Glomerular visceral epithelial cell (primary cell): Measurements from ENCODE around the gene TMEM245.
A peak's percentile ranks its signal among the peaks of the same experiment; 100 is the strongest.
"Not testable (repeated sequence)": the region's sequence is repeated elsewhere in the genome, so short reads cannot be mapped to it uniquely, and the experiment has no call there.

Experiments
- DNase-seq: peaks from one replicate; pipeline ENCODE4 v3.0.0-alpha.2; 2016; ENCODE audit errors: extremely low spot score

The TMEM245 gene

DNA sequence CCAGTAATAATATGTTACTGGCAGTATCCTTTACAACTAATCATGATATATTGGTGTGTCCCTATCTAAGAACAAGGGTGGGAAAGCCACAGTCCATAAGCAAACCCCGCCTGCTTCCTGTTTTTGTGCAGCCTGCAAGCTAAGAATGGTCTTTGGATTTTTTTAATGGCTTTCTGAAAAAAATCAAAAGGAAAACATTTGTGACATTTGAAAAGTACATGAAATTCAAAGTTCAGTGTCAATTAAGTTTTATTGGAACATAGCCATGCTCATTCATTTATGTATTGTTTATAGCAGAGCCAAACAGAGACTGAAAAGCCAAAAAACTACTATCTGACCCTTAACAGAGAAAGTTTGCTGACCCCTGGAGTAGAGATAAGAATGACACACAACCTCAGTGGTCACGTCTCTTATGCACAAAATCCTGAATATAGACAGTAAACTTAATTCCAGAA, 12.8 kb upstream of the TMEM245 start:
- DNase-seq: no peak

- no peak for DNase-seq
Observed at GRCh38 chr9:109129470-109130197, 9.9 kb upstream of the TMEM245 start.

GRCh38 chr9:109126671-109127070, 6.9 kb upstream of the TMEM245 start:
- DNase-seq: not testable (repeated sequence)

GRCh38 chr9:109124121-109124520, 4.4 kb upstream of the TMEM245 start:
- DNase-seq: no peak

DNA sequence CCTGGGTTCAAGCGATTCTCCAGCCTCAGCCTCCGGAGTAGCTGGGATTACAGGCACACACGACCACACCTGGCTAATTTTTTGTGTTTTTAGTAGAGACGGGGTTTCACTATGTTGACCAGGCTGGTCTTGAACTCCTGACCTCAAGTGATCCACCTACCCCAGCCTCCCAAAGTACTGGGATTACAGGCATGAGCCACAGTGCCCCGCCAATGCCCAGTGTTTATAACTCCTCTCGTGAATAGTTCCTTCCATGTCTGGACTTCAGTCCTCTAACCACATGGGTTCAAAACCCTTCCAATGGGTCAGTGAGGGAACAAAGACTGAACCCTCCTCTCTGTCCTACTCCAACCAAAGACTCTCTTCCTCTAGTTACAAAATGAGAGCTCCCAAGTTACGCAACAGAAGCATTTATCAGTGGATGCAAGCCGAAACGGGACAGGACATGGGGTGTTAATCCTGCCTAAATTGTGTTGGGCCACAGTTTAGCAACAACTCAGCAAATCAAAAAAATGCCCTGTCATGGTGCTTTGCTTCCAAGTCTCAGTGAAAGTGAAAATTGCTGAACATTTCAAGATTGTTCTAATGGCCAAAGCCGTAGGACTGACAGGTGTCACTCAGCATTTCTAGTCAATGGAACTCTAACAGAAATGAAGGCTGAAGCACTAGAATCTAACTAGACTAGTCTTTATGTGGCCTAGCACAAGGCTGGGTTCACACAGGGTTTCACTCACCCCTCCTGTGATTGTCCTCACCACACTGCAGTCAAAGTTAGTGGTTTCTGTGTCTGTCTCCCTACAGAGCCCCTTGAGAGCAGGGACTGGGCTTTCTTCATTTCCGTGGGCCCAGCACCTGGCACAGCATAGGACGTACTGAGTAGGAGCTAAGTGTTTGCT, 3.2 kb upstream of the TMEM245 start:
- no peak for DNase-seq

DNA sequence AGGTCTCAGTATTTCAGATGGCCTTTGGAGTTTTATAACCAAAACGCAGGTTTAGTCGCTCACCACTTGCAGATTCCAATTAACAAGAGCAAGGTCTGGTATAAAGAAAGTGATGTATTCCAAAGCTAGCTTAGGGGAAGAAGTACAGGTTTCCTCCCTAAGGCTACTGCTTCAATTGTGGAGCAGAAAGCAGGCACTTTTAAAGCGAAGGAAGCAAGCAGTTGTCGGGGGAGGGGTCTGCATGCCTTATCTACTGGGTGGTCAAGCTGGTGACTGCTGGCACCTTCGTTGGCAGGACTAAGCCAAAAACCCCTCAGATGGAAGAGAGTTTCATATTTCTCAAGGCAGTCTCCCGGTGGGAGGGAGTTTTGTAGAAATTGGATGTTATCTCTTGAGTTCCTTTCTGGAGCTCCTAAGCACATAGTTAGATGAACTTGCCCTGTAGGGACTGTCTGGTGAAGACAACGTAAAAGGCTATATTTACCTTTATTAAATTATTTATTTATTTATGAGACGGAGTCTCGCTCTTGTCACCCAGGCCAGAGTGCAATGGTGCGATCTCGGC, 1.6 kb upstream of the TMEM245 start:
- DNase-seq: no peak

DNA sequence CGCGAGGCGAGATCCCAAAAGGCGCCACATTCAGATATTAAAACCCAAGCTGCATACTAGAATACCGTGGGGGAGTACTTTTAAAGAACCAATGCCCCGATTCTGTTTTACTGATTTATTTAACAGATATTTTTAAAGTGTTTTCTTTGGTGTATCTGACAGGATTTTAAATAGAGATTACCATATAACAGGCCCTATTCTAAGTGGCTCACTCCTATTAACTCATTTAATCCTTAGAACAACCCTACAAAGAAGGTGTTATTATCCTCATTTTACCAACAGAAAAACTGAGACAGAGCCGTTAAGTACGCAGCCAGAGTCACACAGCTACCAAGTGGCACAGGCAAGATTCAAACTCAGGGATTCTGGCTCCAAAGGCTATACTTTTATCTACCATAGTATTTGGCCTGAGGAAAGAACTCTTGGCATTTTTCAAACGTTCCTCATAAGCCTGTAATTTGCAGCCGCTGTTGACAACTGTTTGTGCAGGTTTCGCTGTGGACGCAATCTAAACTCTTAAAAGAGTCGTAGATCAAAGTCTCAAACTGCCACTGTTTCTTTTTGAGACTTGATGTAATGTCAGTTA, 550 bp upstream of the TMEM245 start:
- DNase-seq: no peak

- peak; percentile 37 for DNase-seq
Observed at GRCh38 chr9:109118808-109119438, 824 bp downstream of the TMEM245 start.

DNA sequence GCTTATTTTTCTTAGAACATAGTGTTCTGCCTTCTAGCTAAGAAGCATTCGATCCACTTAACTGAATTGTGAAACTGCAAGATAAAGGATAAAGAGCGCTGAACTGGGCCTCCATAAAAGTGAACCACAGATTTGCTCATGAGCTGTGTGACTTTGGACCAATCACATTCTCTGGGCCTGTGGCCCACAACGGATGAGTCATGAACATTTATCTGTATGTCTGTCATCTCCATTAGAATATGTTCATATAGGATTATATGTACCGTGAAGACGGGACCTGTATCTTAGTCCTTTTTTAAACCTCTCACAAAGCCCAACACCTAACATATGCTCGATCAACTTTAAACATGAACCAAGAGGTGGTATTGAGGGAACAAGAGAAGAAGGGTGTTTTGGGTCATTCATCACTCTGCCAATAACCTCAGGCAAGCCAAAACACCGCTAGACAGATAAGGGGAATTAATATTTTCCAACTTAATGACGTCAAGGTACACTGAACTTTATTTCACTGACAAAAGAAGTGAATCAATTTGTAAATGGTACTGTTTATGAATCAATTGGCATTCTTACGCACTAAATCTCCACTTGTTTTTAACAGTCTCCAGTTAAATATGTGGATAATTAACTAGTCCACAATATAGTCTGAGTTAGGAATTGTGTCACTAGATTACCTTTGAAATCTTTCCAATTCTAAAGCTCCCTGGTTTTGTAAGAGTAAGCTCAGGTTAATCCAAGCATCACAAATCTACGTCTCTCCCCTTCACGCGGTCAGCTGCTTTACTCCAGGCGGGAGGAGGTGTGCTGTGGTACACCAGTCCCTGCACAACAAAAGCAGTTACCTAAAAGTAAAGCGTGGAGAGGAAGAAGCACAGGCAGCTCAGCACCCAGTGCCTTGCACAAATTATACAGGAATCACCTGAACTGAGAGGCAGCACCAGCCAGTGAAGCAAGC, 1.6 kb downstream of the TMEM245 start:
- peak; percentile 82 for DNase-seq

DNA sequence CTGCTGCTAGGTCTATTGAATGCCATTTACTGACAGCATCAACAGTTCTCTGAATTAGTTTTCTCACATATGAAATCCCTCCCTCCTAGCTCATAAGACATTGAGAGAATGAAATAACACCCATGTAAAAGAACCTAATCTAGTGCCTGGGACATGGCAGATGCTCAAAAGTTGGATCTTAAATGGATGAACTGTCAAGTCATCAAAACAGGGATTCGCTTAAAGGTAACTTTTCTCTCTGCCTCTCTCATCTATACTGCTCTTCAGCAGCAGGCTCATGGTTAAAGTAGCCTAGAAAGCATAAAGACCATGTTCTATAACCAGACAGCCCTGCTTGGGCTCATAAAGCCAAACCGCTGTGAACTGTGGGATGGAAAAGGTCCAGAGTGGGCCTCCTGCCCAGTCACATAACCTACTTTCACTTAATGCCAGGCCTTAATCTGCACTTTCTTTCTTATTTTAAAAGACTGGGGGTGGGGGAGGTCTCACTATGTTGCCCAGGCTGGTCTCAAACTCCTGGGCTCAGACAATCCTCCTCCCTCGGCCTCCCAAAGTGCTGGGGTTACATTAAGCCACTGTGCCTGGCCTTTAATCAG, 3.7 kb downstream of the TMEM245 start:
- no peak for DNase-seq

DNA sequence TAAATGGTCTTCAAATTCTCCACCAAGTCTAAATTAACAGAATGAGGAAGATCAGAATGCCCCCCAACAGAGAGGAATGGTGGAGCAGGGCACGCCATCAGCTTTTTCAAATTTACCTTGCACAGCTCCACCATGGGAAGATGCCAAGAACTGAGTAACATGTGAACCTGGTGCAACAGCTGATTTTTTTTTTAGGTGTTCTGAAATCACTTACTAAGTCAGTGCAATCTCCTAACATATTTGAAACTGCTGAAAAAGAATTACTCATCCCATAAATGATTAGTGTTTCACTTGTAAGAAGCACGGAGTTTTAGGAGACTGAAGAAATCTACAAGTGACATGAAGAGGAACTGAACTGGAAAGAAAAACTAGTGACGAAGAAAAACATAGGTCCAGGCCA, 5.1 kb downstream of the TMEM245 start:
- DNase-seq: peak; percentile 80

GRCh38 chr9:109113892-109114609, 5.7 kb downstream of the TMEM245 start:
- DNase-seq: no peak

DNA sequence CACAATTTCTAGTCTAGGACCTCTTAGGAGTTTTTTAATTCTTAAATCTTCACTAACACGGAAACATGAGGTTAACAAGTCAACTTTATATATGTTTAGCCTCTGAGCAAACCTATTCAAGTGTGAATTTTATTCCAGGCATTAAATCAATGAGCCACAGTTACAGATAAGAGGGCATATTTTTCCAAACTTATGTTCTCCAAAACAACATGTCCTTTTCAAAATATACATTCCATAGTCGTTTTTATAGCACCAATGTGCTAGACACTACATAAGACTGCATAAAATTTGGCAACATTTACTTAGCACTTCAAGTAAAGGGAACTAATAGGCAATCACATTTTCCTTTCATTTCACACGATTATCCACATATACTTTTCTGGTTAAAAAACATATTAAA, 6.5 kb downstream of the TMEM245 start:
- no peak for DNase-seq

GRCh38 chr9:109110329-109111021, 9.3 kb downstream of the TMEM245 start:
- DNase-seq: peak; percentile 48

- no peak for DNase-seq
Observed at GRCh38 chr9:109109967-109110328, 9.8 kb downstream of the TMEM245 start.

DNA sequence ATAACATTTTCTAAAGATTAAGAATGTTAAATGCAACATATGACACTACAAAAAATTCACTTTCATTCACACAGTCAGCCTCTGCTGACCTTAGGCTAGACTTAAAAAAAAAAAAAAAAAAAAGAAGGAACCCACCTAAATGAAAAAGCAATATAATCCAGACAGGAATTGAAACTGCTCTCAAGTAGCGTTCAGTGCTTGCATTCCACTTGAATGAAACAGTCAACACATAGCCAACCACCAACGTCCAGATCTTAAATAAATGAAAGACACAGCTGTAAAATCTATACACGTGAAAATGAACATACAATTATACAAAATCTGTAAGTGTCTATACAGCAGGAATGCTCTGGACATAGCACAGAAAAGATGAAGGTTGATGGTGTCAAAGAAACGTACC, 11.4 kb downstream of the TMEM245 start:
- DNase-seq: no peak

DNA sequence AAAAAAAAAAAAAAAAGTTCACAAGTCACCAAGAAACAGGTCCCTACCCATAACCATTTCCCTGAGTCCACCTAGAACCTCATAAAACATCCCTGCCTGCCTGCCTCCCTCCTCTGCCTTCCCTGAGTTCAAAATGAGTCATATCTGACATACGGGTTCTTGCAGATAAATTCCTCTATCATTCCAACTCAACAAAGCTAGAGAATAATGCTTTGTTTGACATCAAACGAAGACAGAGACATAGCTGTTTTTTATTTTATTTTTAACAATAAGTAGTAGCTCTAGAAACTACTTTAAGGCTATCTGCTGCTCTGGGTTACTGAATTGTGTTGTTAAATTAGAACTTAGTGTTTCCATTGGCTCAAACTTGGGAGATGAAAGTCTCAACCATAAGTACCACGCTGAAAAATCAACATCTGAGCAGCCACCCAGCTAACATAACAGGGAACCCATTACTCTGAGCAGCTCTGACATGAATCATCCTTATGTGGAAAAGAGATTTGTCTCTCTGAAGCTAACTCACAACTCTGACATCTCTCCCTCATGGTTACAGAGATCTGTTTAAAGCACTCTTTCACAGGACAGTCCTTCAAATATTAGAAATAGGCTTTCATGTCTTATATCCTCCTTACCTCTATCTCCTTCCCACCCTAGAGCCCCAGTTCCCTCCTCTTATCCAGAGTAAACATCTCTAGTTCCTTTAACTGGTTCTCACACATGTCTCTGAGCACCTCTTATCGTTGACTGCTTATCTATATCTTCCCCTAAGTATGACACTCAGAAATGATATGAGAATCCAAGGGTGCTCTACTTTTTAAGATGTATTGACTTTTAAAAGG, 12.1 kb downstream of the TMEM245 start:
- DNase-seq: peak; percentile 75

DNA sequence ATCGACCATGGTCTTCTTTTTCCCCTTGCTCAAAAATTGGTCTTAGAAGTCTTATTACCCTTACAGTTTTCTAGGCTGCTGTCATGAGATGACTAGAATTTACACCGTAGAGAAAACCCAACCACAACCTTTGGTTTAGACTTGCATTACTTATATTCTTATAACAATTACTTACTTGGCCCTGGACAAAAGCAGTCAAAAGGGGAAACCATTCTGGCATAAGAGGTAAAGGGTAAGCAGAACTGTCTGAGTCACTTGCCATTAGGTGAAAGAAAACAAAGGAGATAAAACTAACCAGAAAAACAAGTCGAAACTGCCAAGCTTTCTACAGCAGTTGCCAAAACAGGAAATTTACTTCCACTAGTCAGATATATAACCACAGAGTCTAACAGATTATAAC, 17.9 kb downstream of the TMEM245 start:
- peak; percentile 53 for DNase-seq
